ENCODE results near the gene TMX2.

DNA sequence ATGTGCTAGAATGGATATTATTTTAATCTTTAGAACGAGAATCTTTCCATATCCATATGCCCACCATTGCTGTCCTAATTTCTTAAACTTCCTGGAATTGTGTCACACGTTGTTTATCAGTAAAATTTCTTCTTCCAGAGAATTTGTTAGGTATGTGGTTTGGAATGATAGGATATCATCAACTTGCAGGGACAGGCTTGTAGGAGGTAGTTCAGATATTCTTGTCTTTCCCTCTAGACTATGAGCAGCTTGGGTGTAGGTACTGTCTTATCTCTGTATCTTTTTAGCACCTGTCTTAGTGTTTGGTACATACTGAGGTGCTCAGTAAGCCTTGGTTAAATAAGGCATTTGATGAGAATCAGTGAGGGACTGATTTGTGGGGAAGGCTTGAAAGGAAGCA is 52.6 kb downstream of the TMX2 start:
- TF ChIP-seq, protein P1, sequence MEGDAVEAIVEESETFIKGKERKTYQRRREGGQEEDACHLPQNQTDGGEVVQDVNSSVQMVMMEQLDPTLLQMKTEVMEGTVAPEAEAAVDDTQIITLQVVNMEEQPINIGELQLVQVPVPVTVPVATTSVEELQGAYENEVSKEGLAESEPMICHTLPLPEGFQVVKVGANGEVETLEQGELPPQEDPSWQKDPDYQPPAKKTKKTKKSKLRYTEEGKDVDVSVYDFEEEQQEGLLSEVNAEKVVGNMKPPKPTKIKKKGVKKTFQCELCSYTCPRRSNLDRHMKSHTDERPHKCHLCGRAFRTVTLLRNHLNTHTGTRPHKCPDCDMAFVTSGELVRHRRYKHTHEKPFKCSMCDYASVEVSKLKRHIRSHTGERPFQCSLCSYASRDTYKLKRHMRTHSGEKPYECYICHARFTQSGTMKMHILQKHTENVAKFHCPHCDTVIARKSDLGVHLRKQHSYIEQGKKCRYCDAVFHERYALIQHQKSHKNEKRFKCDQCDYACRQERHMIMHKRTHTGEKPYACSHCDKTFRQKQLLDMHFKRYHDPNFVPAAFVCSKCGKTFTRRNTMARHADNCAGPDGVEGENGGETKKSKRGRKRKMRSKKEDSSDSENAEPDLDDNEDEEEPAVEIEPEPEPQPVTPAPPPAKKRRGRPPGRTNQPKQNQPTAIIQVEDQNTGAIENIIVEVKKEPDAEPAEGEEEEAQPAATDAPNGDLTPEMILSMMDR (IDR thresholded peaks at IDR 0.05; ENCODE audit: low read length), result no peak
- no peak for TF ChIP-seq EZH2 (IDR thresholded peaks at IDR 0.05; ENCODE audit: borderline replicate concordance, low read length)

All from OCI-LY1 (cell line).